GM12878 (cell line): ENCODE data around the gene SEPTIN6. TPM values are rescaled to one million over a fixed set of nuclear protein-coding genes. Genes with fewer than 3 reads are reported as not detected.

Experiments used
- ASH2L ChIP-seq: fragments of 300-600, 200-600 bp; sonication (generic); IDR thresholded peaks from 2 replicates; pipeline ENCODE4 v1.6.1; 2017; ENCODE audit warnings: low read depth, mild to moderate bottlenecking, borderline replicate concordance
- IRF3 ChIP-seq: fragments of 450-650 bp; IDR thresholded peaks from 2 replicates; pipeline ENCODE4 v1.6.1; 2014; ENCODE audit warnings: mild to moderate bottlenecking
- LARP7 ChIP-seq: fragments of 450-650 bp; IDR thresholded peaks from 2 replicates; pipeline ENCODE4 v1.6.1; 2017; ENCODE audit warnings: mild to moderate bottlenecking
- MLLT1 ChIP-seq: fragments of 450-650 bp; IDR thresholded peaks from 2 replicates; pipeline ENCODE4 v1.6.1; 2016; ENCODE audit warnings: mild to moderate bottlenecking
- POU2F2 ChIP-seq: IDR thresholded peaks from 3 replicates; pipeline ENCODE4 v1.6.1; 2011; ENCODE audit warnings: low read depth, mild to moderate bottlenecking, low read length, borderline replicate concordance
- RAD51 ChIP-seq: fragments of 450-650 bp; IDR thresholded peaks from 2 replicates; pipeline ENCODE4 v1.6.1; 2016; ENCODE audit warnings: moderate library complexity, mild to moderate bottlenecking, inconsistent platforms
- SIX5 ChIP-seq: IDR thresholded peaks from 2 replicates; pipeline ENCODE4 v1.6.1; 2011; ENCODE audit warnings: mild to moderate bottlenecking, low read depth, low read length, moderate library complexity; ENCODE audit not compliant: severe bottlenecking
- SMC3 ChIP-seq: IDR thresholded peaks from 2 replicates; pipeline ENCODE4 v1.6.1; 2011; ENCODE audit warnings: low read length, improper control_type of control experiment, borderline replicate concordance
- SUPT20H ChIP-seq: IDR thresholded peaks from 2 replicates; pipeline ENCODE4 v1.6.1; 2011; ENCODE audit warnings: low read depth, mild to moderate bottlenecking, low read length, moderate library complexity, borderline replicate concordance; ENCODE audit not compliant: control insufficient read depth
- polyA plus RNA-seq, 11 experiments: library from polyadenylated mRNA; depleted of rRNA in 4 of 11; unstranded in 6 of 11; stranded (reverse) in 5 of 11; fragments of >200 nt; fragmentation: Nextera tagmentation in 4 of 11; fragmentation: Illumina TruSeq in 1 of 11; extraction: Ambion mirVana in 4 of 11; extraction: Trizol in 1 of 11; gene quantifications; 1 replicate in 1 of 11; 2 replicates in 10 of 11; pipeline versions ENCODE4 v1.2.1 to v1.2.3, GENCODE V29; 2011 to 2016; ENCODE audit warnings: inconsistent platforms in 2 of 11, missing spikeins in 2 of 11, low read depth in 1 of 11
- total RNA-seq, 4 experiments: library from RNA; depleted of rRNA in 3 of 4; stranded (reverse); fragments of >200 nt in 3 of 4; fragmentation: Illumina TruSeq in 1 of 4; extraction: Trizol in 1 of 4; gene quantifications; 2 replicates each; pipeline versions ENCODE4 v1.2.1 to v1.2.3, GENCODE V29; 2013 to 2021
- TF ChIP-seq, protein P1 (sequence below): IDR thresholded peaks from 2 replicates; pipeline ENCODE4 v1.6.1; 2012; ENCODE audit warnings: low read depth, low read length, improper control_type of control experiment

Gene SEPTIN6
- total and polyA plus RNA-seq, 10 of the 15 experiments (the other 5 are each of a cell fraction or from before 2014, with no cell fraction given), result 37.2 to 353 (median 154) TPM

- TF ChIP-seq, protein P1, sequence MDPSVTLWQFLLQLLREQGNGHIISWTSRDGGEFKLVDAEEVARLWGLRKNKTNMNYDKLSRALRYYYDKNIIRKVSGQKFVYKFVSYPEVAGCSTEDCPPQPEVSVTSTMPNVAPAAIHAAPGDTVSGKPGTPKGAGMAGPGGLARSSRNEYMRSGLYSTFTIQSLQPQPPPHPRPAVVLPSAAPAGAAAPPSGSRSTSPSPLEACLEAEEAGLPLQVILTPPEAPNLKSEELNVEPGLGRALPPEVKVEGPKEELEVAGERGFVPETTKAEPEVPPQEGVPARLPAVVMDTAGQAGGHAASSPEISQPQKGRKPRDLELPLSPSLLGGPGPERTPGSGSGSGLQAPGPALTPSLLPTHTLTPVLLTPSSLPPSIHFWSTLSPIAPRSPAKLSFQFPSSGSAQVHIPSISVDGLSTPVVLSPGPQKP, result no peak
- TF ChIP-seq ASH2L, result no peak
- TF ChIP-seq RAD51, result no peak
- no peak for TF ChIP-seq LARP7
- TF ChIP-seq POU2F2, result peak; percentile 17; the same call in 1 of the 3 replicates
- TF ChIP-seq MLLT1, result peak; percentile 58; the same call in 1 of the 2 replicates
- no peak for TF ChIP-seq SUPT20H
- no peak for TF ChIP-seq SIX5
- 0 out of 2 replicates have a peak, but pooled peaks have one; percentile 2 for TF ChIP-seq SMC3
- TF ChIP-seq IRF3, result no peak
These were observed 10.7 kb downstream of the SEPTIN6 start (continued) for GRCh38 chrX:119682019-119682989.
